Fibroblast of pulmonary artery (primary cell): ENCODE results near the gene RNF4.

Experiments used
- DNase-seq: peaks from one replicate; pipeline ENCODE4 v3.0.0-alpha.2; 2010; ENCODE audit warnings: low read depth
- H3K4me3 ChIP-seq: replicated peaks from 2 replicates; pipeline ENCODE4 v1.5.1; 2011; ENCODE audit warnings: low read depth, mild to moderate bottlenecking, control low read depth, low read length, moderate library complexity
- CTCF ChIP-seq: IDR thresholded peaks from 2 replicates; pipeline ENCODE4 v1.5.1; 2011; ENCODE audit warnings: mild to moderate bottlenecking, control low read depth, low read length, inconsistent platforms; ENCODE audit errors: missing control alignments

RNF4 gene

GRCh38 chr4:2483237-2483636, 14.3 kb downstream of the RNF4 start:
- DNase-seq, result no peak
- H3K4me3 ChIP-seq, result no peak overlapping the region
- no peak for TF ChIP-seq CTCF

- no peak overlapping the region for H3K4me3 ChIP-seq
- no peak for DNase-seq
- no peak for TF ChIP-seq CTCF
Observed at GRCh38 chr4:2484185-2484584, 15.3 kb downstream of the RNF4 start.

GRCh38 chr4:2484993-2485392, 16.1 kb downstream of the RNF4 start:
- TF ChIP-seq CTCF, result no peak
- peak; percentile 32 for DNase-seq
- H3K4me3 ChIP-seq, result no peak overlapping the region

- TF ChIP-seq CTCF, result no peak
- no peak for DNase-seq
- no peak overlapping the region for H3K4me3 ChIP-seq
Observed at GRCh38 chr4:2485956-2486355, 17.1 kb downstream of the RNF4 start.

GRCh38 chr4:2486981-2487380, 18.1 kb downstream of the RNF4 start:
- no peak for DNase-seq
- TF ChIP-seq CTCF, result no peak
- no peak overlapping the region for H3K4me3 ChIP-seq

GRCh38 chr4:2487632-2488031, 18.7 kb downstream of the RNF4 start:
- H3K4me3 ChIP-seq, result no peak overlapping the region
- no peak for DNase-seq
- no peak for TF ChIP-seq CTCF

- no peak for TF ChIP-seq CTCF
- H3K4me3 ChIP-seq, result no peak overlapping the region
- DNase-seq, result no peak
Observed at GRCh38 chr4:2489081-2489805, 20.3 kb downstream of the RNF4 start.
